Fibroblast of lung (primary cell): Measurements from ENCODE around the gene RIT2. TPM values are rescaled to one million over a fixed set of nuclear protein-coding genes. Genes with fewer than 3 reads are reported as not detected.

Experiments
- DNase-seq, 2 donors: peaks; one replicate each; pipeline versions ENCODE4 v3.0.0 to v3.0.0-alpha.2; 2010; ENCODE audit warnings: low read depth in 2 of 2
- H2AFZ ChIP-seq: 2 replicates; pipeline ENCODE4 v1.5.1; 2012; ENCODE audit warnings: low read length, control low read depth, inconsistent platforms
- H3K27ac ChIP-seq: 2 replicates; pipeline ENCODE4 v1.5.1; 2011; ENCODE audit warnings: low read length, control low read depth; ENCODE audit not compliant: insufficient read depth
- H3K27me3 ChIP-seq: 2 replicates; pipeline ENCODE4 v1.5.1; 2011; ENCODE audit warnings: mild to moderate bottlenecking, low read length; ENCODE audit not compliant: control insufficient read depth, insufficient read depth
- H3K36me3 ChIP-seq: 2 replicates; pipeline ENCODE4 v1.5.1; 2011; ENCODE audit warnings: low read length; ENCODE audit not compliant: control insufficient read depth, insufficient read depth
- H3K4me1 ChIP-seq: 2 replicates; pipeline ENCODE4 v1.5.1; 2011; ENCODE audit warnings: low read length; ENCODE audit not compliant: control insufficient read depth, insufficient read depth; ENCODE audit errors: extremely low read depth
- H3K4me2 ChIP-seq: 2 replicates; pipeline ENCODE4 v1.5.1; 2011; ENCODE audit warnings: low read length, control low read depth; ENCODE audit not compliant: insufficient read depth; ENCODE audit errors: extremely low read depth
- H3K4me3 ChIP-seq, 4 experiments: fragments of 200-600 bp in 1 of 4; sonication (generic) in 1 of 4; replicated peaks in 1 of 4; 2 replicates each; pipeline ENCODE4 v1.5.1; 2011 to 2016; ENCODE audit warnings: low read length in 4 of 4, low read depth in 3 of 4, mild to moderate bottlenecking in 3 of 4, control low read depth in 2 of 4, inconsistent platforms in 1 of 4, mixed read lengths in 1 of 4; ENCODE audit not compliant: insufficient read depth in 1 of 4; ENCODE audit errors: control extremely low read depth in 1 of 4
- H3K79me2 ChIP-seq: 2 replicates; pipeline ENCODE4 v1.5.1; 2012; ENCODE audit warnings: mild to moderate bottlenecking, low read length, inconsistent platforms; ENCODE audit not compliant: control insufficient read depth, insufficient read depth
- H3K9ac ChIP-seq: 2 replicates; pipeline ENCODE4 v1.5.1; 2011; ENCODE audit warnings: mild to moderate bottlenecking, low read length, control low read depth; ENCODE audit not compliant: insufficient read depth
- H3K9me3 ChIP-seq: 2 replicates; pipeline ENCODE4 v1.5.1; 2012; ENCODE audit warnings: low read depth, low read length; ENCODE audit not compliant: control insufficient read depth, insufficient read depth
- H4K20me1 ChIP-seq: 2 replicates; pipeline ENCODE4 v1.5.1; 2011; ENCODE audit warnings: low read length; ENCODE audit not compliant: control insufficient read depth, insufficient read depth; ENCODE audit errors: extremely low read depth
- CTCF ChIP-seq, 2 donors: IDR thresholded peaks in 1 of 2; conservative IDR thresholded peaks in 1 of 2; 1 replicate in 1 of 2; 2 replicates in 1 of 2; pipeline ENCODE4 v1.5.1; 2011 to 2012; ENCODE audit warnings: low read length in 2 of 2, control low read depth in 1 of 2, inconsistent platforms in 1 of 2, low read depth in 1 of 2, mild to moderate bottlenecking in 1 of 2
- EZH2 ChIP-seq: IDR thresholded peaks from 2 replicates; pipeline ENCODE4 v1.5.1; 2012; ENCODE audit warnings: low read length, control low read depth, mild to moderate bottlenecking; ENCODE audit errors: missing control alignments
- polyA minus RNA-seq: library from RNA; depleted of rRNA, polyadenylated mRNA; stranded (reverse); fragments of >200 nt; gene quantifications from 2 replicates; pipeline ENCODE4 v1.2.3, GENCODE V29; 2011; ENCODE audit warnings: low replicate concordance
- polyA plus RNA-seq, 2 donors: library from polyadenylated mRNA; depleted of rRNA in 1 of 2; stranded (reverse) in 1 of 2; unstranded in 1 of 2; fragments of >200 nt; gene quantifications; 2 replicates each; pipeline ENCODE4 v1.2.1, GENCODE V29; 2011 to 2012; ENCODE audit warnings: missing spikeins in 1 of 2
- total RNA-seq: library from RNA; depleted of rRNA; stranded (reverse); fragments of >200 nt; gene quantifications from 2 replicates; pipeline ENCODE4 v1.2.1, GENCODE V29; 2014

The RIT2 gene
- total RNA-seq (not detected in 2 replicates), polyA plus RNA-seq (not detected in 2 replicates), polyA minus RNA-seq (not detected in 2 replicates)
- not detected in 2 replicates for polyA plus RNA-seq (2012)

GRCh38 chr18:43115076-43115921 lies at the start of gene RIT2:
TSS of gene RIT2 (minus strand) at chr18:43115685.
- Histone ChIP-seq H4K20me1 (no peaks in the 10 kb centered on the region), H3K9me3 (no peaks in the 10 kb centered on the region), H2AFZ (no peak within 1 kb of the TSS), H3K27ac (no peak within 1 kb of the TSS), H3K27me3 (no peaks in the 10 kb centered on the region), H3K79me2 (no peaks in the 10 kb centered on the region), H3K4me2 (no peak within 1 kb of the TSS), H3K4me1 (no peaks in the 10 kb centered on the region), H3K36me3 (no peaks in the 10 kb centered on the region), H3K9ac (no peak within 1 kb of the TSS), H3K4me3 (no peak within 1 kb of the TSS)
- DNase-seq, result peak in 1 of 2 donors; percentile 1
- no peak for TF ChIP-seq CTCF (conservative IDR thresholded peaks at IDR 0.05 in 1 of 2, IDR thresholded peaks at IDR 0.05 in 1 of 2; ENCODE audit: low read depth in 1 of 2, low read length in 2 of 2)
- TF ChIP-seq EZH2, result no peak

- Histone ChIP-seq H3K36me3 (no peaks in the 10 kb centered on the region), H3K4me2 (no peak overlapping the region), H3K4me1 (no peaks in the 10 kb centered on the region), H3K9ac (no peak overlapping the region), H2AFZ (no peak overlapping the region), H3K79me2 (no peaks in the 10 kb centered on the region), H3K9me3 (no peaks in the 10 kb centered on the region), H3K27me3 (no peaks in the 10 kb centered on the region), H4K20me1 (no peaks in the 10 kb centered on the region), H3K4me3 (no peak overlapping the region), H3K27ac (no peak overlapping the region)
- peak; percentile 59 to 92 for DNase-seq
- TF ChIP-seq CTCF (conservative IDR thresholded peaks at IDR 0.05 in 1 of 2, IDR thresholded peaks at IDR 0.05 in 1 of 2; ENCODE audit: low read depth in 1 of 2, low read length in 2 of 2), result no peak
- TF ChIP-seq EZH2, result no peak
Measured at GRCh38 chr18:43161528-43161927, 46.0 kb upstream of the RIT2 start.

GRCh38 chr18:43160509-43160908 lies 45.0 kb upstream of the RIT2 start:
- Histone ChIP-seq H3K36me3 (no peaks in the 10 kb centered on the region), H3K4me2 (peak overlapping the region; percentile 57), H3K79me2 (no peaks in the 10 kb centered on the region), H4K20me1 (no peaks in the 10 kb centered on the region), H3K4me1 (no peaks in the 10 kb centered on the region), H3K4me3 (no peak overlapping the region), H2AFZ (no peak overlapping the region), H3K9me3 (no peaks in the 10 kb centered on the region), H3K27me3 (no peaks in the 10 kb centered on the region), H3K27ac (no peak overlapping the region), H3K9ac (no peak overlapping the region)
- TF ChIP-seq CTCF (conservative IDR thresholded peaks at IDR 0.05 in 1 of 2, IDR thresholded peaks at IDR 0.05 in 1 of 2; ENCODE audit: low read depth in 1 of 2, low read length in 2 of 2) (no peak), EZH2 (no peak)
- peak; percentile 61 to 82 for DNase-seq
